ENCODE measurements around the gene TSC22D4.

Gene TSC22D4

DNA sequence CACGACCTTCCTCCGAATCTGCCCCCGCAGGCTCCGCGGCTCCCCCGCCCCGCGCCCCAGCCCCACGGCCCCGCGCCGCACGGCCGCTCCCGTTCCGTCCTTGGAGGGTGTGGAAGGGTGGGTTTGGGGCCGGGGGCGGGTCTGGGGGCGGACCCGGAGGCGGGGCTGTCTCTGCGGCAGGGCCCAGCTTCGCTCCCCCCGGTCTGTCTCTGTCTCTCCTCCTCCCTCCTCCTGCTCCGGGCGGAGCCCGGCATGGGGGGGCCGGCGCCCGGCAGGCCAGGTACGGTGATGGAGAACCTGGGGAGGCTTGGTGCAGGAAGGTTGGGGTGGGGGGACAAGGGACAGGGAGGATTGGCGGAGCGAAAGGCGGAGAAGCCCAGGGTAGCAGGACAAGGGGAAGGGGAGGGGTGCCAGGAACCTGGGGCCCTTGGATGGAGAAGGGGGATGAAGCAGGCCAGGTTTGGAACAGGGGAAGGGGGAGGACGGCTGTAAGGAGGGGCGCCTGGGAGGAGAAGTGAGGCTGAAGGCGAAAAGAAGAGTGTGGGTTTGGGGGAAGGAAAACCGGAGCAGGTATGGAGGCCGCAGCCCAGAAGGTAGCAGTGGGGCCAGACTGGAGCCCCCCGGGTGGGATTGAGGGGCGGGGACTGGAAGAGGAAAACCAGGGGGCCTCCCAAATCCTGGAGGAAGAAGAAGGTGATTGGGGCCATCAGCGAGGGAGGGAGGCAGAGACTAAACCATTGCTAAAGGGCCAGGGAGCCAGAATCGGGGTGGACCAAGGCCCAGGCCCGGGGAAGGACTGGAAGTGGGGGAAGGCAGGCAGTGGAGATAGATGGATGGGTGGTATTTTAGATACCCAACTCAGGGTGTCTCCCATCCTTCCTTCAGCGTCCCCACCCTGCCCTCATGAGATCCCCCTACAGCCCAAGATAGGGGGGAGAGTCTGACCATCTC, 5.0 kb upstream of the TSC22D4 start, which contains the start of gene NYAP1:
TSS of gene NYAP1 (plus strand) at position 206 of the 951 bp plus-strand sequence. CDS start 1,385 bp downstream, outside the sequence.
- Histone ChIP-seq H3K4me3 (ENCODE audit: extremely low read depth, insufficient read depth, low read length, poor library complexity, severe bottlenecking) (peak within 1 kb of the TSS; percentile 57), H3K9me3 (ENCODE audit: control insufficient read depth, low read length) (no peaks in the 10 kb centered on the region), H3K4me1 (ENCODE audit: control insufficient read depth, insufficient read depth, low read length, poor library complexity, severe bottlenecking) (peaks cover 19% of the 10 kb centered on the region), H3K36me3 (ENCODE audit: control insufficient read depth, insufficient read depth, low read length) (peaks cover 9% of the 10 kb centered on the region), H3K27ac (ENCODE audit: low read depth, low read length, severe bottlenecking) (no peak within 1 kb of the TSS)
- WGBS, 2 experiments (ENCODE audit: insufficient coverage in 2 of 2) = 23 to 52% methylated on average over 12 to 16 of the region's 45 CpGs

DNA sequence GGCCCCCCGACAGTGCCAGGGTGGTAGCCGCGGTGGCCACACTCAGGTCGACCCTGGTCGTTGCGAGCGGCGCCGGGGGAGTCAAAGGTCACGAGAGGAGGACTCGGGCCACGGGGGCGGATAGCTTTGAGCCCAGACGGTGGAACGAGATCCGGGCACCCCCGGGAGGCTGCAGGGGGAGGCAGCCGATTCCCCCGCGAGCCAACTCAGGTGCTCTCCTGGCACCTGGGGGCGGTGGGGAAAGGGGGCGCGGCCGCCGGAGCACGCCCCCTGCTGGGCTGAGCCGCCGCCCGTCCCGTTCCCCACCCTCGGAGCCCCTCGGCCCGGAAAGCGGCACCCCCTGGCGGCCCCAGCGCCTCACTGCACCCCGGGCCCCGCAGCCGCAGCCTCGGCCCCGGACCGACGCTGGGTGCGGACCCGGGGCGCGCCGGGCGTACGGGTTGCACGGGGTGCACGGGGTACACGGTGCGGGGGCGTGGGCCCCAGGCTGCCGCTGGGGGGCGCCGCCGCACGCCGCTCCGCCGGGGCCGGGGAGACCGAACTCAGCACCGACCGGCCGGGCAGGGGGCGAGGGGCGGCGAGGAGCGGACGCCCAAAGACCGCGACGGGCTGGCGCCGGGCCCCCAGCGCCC, 4.2 kb upstream of the TSC22D4 start:
- peak overlapping the region; percentile 57 for H3K4me3 ChIP-seq (ENCODE audit: extremely low read depth, insufficient read depth, low read length, poor library complexity, severe bottlenecking)
- H3K9me3 ChIP-seq (ENCODE audit: control insufficient read depth, low read length) = no peaks in the 10 kb centered on the region
- peaks cover 3% of the 10 kb centered on the region for H3K36me3 ChIP-seq (ENCODE audit: control insufficient read depth, insufficient read depth, low read length)
- H3K4me1 ChIP-seq (ENCODE audit: control insufficient read depth, insufficient read depth, low read length, poor library complexity, severe bottlenecking) = peaks cover 18% of the 10 kb centered on the region
- 1 to 2% methylated on average over 43 to 68 of the region's 79 CpGs for WGBS, 2 experiments (ENCODE audit: insufficient coverage in 2 of 2)
- no peak overlapping the region for H3K27ac ChIP-seq (ENCODE audit: low read depth, low read length, severe bottlenecking)

DNA sequence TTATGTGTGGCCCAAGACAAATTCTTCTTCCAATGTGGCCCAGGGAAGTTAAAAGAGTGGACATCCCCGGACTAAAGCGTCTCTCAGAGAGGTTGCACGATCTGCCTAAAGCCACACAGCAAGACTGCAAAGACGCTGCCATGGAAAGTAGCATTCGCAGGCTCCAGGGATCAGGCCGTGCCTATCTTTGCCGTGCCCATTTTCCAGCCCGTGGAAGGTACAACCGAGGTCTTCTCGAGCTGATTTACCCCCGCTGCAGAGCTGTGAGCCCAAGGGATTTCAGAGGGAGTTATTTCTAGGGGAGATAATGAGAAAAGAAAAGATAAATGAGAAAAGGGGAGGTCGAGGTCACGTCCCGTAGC, 3.7 kb upstream of the TSC22D4 start:
- Histone ChIP-seq H3K36me3 (ENCODE audit: control insufficient read depth, insufficient read depth, low read length) (no peaks in the 10 kb centered on the region), H3K9me3 (ENCODE audit: control insufficient read depth, low read length) (no peaks in the 10 kb centered on the region), H3K27ac (ENCODE audit: low read depth, low read length, severe bottlenecking) (no peak overlapping the region), H3K4me1 (ENCODE audit: control insufficient read depth, insufficient read depth, low read length, poor library complexity, severe bottlenecking) (peaks cover 19% of the 10 kb centered on the region), H3K4me3 (ENCODE audit: extremely low read depth, insufficient read depth, low read length, poor library complexity, severe bottlenecking) (peak overlapping the region; percentile 57)
- 62 to 70% methylated on average over 14 of the region's 14 CpGs for WGBS, 2 experiments (ENCODE audit: insufficient coverage in 2 of 2)

DNA sequence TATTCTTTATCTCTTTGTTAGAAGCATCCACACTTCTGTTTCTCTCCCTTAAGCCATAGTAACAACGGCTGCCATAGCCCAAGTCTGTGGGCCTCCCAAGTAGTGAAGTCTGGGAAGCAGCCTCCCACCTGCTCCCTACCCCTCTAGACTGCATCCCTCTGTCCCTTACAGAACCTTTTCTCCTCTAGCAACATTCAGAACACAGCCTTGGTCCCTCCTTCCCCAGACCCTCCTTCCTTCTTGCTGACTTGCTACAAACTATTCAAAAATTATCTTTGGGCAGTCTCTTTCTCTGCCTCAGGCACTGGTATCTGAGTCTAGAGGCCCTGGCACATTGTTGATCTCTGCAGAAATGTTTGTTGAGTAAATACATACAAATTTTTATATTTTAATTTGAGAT, 2.5 kb upstream of the TSC22D4 start:
- H3K36me3 ChIP-seq (ENCODE audit: control insufficient read depth, insufficient read depth, low read length) = peaks cover 5% of the 10 kb centered on the region
- no peaks in the 10 kb centered on the region for H3K9me3 ChIP-seq (ENCODE audit: control insufficient read depth, low read length)
- WGBS, 2 experiments (ENCODE audit: insufficient coverage in 2 of 2) = 100% methylated on average over 1 of the region's 1 CpG
- no peak overlapping the region for H3K4me3 ChIP-seq (ENCODE audit: extremely low read depth, insufficient read depth, low read length, poor library complexity, severe bottlenecking)
- H3K27ac ChIP-seq (ENCODE audit: low read depth, low read length, severe bottlenecking) = no peak overlapping the region
- H3K4me1 ChIP-seq (ENCODE audit: control insufficient read depth, insufficient read depth, low read length, poor library complexity, severe bottlenecking) = peaks cover 22% of the 10 kb centered on the region

DNA sequence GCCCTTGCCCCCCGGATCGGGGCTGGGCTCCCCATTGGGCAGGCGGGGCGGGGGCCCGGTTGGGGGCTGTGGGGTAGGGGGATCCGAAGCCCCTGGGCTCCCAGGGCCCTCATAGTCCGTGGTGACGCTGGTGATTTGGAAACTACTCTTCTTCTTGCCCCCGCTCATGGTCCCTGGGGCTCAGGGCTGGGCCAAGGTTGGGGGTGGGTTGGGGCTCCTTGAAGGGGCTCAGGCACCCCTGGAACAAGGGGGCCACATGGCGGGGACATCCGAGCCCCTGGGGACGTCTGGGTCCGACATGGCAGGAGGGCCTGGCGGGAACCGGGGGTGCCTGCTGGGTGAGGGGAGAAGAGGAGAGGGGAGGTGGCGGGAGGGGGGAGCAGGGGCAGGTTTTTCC, 1.1 kb downstream of the TSC22D4 start:
- Histone ChIP-seq H3K4me3 (ENCODE audit: extremely low read depth, insufficient read depth, low read length, poor library complexity, severe bottlenecking) (peak overlapping the region; percentile 90), H3K4me1 (ENCODE audit: control insufficient read depth, insufficient read depth, low read length, poor library complexity, severe bottlenecking) (peaks cover 25% of the 10 kb centered on the region)

DNA sequence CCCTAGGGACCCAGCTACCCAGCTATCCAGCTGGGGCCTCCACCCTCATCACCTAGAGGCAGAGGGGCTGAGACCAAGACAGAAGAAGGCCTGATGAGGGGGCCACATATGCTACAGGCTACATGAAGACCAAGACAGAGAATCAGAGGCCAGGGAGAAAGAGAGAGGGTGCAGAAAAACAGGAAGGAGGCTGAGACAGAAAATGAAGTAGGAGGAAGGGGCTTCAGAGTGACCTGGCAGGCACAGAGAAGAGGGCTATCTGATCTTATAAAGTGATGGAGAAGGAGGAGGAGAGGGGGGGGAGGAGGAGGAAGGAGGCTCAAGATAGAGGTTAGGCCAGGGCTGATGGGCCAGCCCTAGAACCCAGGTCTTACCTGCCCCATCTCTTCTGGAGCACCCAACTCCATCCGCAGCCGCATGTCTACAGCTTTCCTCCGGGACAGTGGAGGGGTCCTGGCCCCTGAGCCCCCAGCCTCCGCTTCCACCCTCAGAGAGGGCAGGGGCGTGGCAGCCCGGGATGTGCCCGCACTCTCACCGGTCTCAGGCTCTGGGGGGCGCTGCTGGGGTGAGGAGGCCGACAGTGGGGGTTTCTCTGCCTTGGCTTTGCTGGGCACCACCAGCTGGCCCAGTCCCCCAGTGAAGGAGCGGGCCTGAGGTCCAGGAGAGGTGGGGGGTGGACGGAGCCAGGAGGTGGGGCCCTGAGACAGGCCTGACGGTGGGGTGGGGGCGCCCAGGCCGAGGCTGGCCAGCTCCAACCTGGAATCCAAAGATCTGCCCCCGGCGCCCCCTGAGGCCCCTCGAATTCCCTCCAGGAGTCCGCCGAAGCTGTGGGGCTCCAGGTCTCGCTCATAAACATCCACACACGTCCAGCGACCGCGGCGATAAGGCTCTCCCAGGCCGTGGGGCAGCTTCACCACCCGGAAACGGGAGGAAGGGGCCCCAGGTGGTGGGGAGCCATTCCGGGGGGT, 1.8 kb downstream of the TSC22D4 start:
- H3K4me3 ChIP-seq (ENCODE audit: extremely low read depth, insufficient read depth, low read length, poor library complexity, severe bottlenecking) = peak overlapping the region; percentile 90
- peaks cover 28% of the 10 kb centered on the region for H3K4me1 ChIP-seq (ENCODE audit: control insufficient read depth, insufficient read depth, low read length, poor library complexity, severe bottlenecking)
- H3K27ac ChIP-seq (ENCODE audit: low read depth, low read length, severe bottlenecking) = no peak overlapping the region
- WGBS, 2 experiments (ENCODE audit: insufficient coverage in 2 of 2) = 63 to 64% methylated on average over 16 to 27 of the region's 30 CpGs
- peaks cover 22% of the 10 kb centered on the region for H3K36me3 ChIP-seq (ENCODE audit: control insufficient read depth, insufficient read depth, low read length)
- H3K9me3 ChIP-seq (ENCODE audit: control insufficient read depth, low read length) = no peaks in the 10 kb centered on the region

More for the DNA sequence above, 1.1 kb downstream of the TSC22D4 start:
- Histone ChIP-seq H3K27ac (ENCODE audit: low read depth, low read length, severe bottlenecking) (no peak overlapping the region), H3K9me3 (ENCODE audit: control insufficient read depth, low read length) (no peaks in the 10 kb centered on the region), H3K36me3 (ENCODE audit: control insufficient read depth, insufficient read depth, low read length) (peaks cover 22% of the 10 kb centered on the region)
- 41% methylated on average over 11 of the region's 16 CpGs; no CpG with 5 or more reads in 1 of the 2 experiments for WGBS, 2 experiments (ENCODE audit: insufficient coverage in 2 of 2)

DNA sequence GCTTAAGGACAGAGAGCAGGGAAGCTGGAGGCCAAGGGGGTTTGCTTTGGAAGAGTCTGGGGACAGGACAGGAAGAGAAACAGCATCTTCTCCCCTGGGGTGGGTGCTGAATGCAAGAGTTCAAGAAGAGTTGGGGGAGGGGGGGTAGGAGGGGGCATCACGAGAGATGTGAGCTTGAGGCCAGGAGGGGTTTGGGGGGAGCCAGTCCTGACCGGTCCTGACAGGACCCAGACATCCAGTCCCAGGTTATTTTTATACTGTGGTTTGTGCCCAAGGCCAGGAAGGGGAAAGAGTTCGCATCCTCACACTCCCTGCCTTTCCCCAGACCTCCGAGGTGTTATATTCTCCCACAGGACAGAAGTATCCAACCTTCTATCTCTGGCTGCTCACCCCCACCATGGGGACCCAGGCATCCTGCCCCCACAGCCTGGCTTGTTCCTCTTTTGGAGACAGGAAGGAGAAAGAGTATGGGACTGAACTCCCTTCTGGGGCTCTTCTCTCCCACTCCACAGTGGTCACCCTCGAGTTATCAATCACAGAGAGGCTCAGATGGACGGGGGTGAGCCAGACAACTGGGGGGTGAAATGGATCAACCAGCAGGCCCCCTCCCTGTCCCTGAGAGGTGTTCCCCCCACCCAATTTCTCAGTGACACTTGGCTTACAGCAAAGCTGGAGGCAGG, 2.8 kb downstream of the TSC22D4 start:
- Histone ChIP-seq H3K4me1 (ENCODE audit: control insufficient read depth, insufficient read depth, low read length, poor library complexity, severe bottlenecking) (peaks cover 28% of the 10 kb centered on the region), H3K36me3 (ENCODE audit: control insufficient read depth, insufficient read depth, low read length) (peaks cover 29% of the 10 kb centered on the region), H3K27ac (ENCODE audit: low read depth, low read length, severe bottlenecking) (no peak overlapping the region), H3K9me3 (ENCODE audit: control insufficient read depth, low read length) (no peaks in the 10 kb centered on the region), H3K4me3 (ENCODE audit: extremely low read depth, insufficient read depth, low read length, poor library complexity, severe bottlenecking) (peak overlapping the region; percentile 14)
- 31% methylated on average over 3 of the region's 6 CpGs; no CpG with 5 or more reads in 1 of the 2 experiments for WGBS, 2 experiments (ENCODE audit: insufficient coverage in 2 of 2)

DNA sequence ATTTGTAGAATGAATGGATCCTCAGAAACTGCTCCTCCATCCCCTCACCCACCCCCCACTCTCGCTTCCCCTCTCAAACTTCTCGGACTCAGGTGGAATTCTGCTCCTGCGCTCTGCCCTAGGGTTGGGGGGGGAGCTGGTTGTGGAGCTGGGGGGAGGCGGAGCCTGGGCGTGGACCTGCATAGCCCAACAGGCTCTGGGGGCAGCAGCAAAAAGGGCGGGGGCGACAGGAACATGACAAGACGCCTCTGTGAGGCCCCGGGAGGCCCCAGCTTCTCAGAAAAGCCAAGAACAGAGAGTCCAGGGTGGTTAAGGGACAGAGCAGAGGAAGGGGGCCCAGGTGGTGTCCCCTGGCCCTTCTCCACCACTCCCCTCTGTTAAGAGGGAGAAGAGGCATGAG, 3.5 kb downstream of the TSC22D4 start:
- Histone ChIP-seq H3K4me1 (ENCODE audit: control insufficient read depth, insufficient read depth, low read length, poor library complexity, severe bottlenecking) (peaks cover 28% of the 10 kb centered on the region), H3K9me3 (ENCODE audit: control insufficient read depth, low read length) (no peaks in the 10 kb centered on the region), H3K36me3 (ENCODE audit: control insufficient read depth, insufficient read depth, low read length) (peaks cover 36% of the 10 kb centered on the region), H3K27ac (ENCODE audit: low read depth, low read length, severe bottlenecking) (no peak overlapping the region), H3K4me3 (ENCODE audit: extremely low read depth, insufficient read depth, low read length, poor library complexity, severe bottlenecking) (peak overlapping the region; percentile 8)
- 42 to 46% methylated on average over 3 to 6 of the region's 9 CpGs for WGBS, 2 experiments (ENCODE audit: insufficient coverage in 2 of 2)

DNA sequence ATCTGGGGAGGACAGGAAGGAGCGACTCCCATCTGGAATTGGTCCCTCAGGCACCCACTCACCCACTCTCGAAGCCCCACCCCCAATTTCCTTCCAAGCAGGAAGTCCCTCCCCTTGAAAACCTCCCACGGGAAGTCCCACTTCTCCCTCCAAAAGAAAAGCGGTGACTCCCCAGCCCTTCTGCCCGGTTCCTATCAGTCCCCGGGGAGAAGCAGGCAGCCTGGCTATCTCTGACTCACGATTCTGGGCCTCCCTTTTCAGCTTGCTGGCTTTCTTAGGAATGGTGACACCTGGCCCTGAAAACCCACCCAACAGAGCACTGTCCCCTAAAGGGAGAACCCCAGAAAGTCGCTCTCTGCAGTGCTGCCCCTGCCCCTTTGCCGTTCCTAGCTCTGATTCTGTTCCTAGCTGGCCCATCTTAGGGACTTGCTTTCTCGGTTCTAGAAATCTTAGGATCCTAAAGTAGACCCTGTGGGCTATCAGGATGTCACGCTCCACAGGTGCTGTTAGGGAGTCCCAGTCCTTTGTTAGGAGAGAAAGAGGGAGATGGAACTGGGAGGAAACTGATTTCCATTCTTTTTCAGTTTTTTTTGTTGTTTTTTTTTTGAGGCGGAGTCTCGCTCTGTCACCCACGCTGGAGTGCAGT, 6.0 kb downstream of the TSC22D4 start:
- peak overlapping the region; percentile 33 for H3K27ac ChIP-seq (ENCODE audit: low read depth, low read length, severe bottlenecking)
- WGBS, 2 experiments (ENCODE audit: insufficient coverage in 2 of 2) = 75 to 86% methylated on average over 8 to 12 of the region's 14 CpGs
- peaks cover 44% of the 10 kb centered on the region for H3K36me3 ChIP-seq (ENCODE audit: control insufficient read depth, insufficient read depth, low read length)
- H3K4me1 ChIP-seq (ENCODE audit: control insufficient read depth, insufficient read depth, low read length, poor library complexity, severe bottlenecking) = peaks cover 28% of the 10 kb centered on the region
- no peak overlapping the region for H3K4me3 ChIP-seq (ENCODE audit: extremely low read depth, insufficient read depth, low read length, poor library complexity, severe bottlenecking)
- no peaks in the 10 kb centered on the region for H3K9me3 ChIP-seq (ENCODE audit: control insufficient read depth, low read length)

Measured in mesodermal cell (in vitro differentiated cells).